NK-92 (cell line): Measurements from ENCODE around the gene ABCG4.
"Not testable (repeated sequence)": the region's sequence is repeated elsewhere in the genome, so short reads cannot be mapped to it uniquely, and the experiment has no call there.

Experiments
- DNase-seq: peaks from one replicate; lab custom pipeline; 2025; ENCODE audit not compliant: unreplicated experiment; lab: John Stamatoyannopoulos, UW

Gene ABCG4

DNA sequence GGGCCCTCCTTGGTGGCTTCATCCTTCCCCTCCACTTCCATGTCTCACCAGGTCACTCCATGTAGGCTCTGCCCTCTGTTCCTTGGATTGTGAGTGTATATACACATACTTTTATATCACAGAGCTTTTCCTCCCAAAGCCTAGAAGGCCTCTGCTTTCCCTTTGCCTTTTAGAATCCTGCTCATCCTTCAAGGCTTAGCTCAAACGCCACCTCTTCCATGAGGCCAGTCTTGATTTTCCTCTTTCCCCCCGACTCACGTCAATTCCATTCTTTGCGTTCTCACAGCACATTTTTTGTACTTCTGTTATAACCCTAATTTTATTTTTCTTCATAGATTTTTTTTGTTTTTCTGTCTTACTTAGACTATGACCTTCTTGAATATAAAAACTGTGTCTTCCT, 3.8 kb downstream of the ABCG4 start:
- no peak for DNase-seq

GRCh38 chr11:119153049-119153818, 4.4 kb downstream of the ABCG4 start:
- no peak for DNase-seq

DNA sequence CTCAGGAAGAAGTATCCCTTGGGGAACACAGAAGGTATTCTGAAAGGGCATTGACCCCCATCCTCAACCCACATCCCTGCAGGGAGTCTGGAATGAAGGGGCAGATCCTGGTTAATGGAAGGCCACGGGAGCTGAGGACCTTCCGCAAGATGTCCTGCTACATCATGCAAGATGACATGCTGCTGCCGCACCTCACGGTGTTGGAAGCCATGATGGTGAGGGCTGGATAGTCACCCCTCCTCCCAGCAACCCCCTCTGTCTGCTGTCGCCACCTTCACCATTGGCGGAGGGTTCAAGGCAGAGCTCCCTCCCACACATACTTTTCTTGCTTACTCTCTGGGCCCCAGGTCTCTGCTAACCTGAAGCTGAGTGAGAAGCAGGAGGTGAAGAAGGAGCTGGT, 5.3 kb downstream of the ABCG4 start:
- no peak for DNase-seq

- DNase-seq = no peak
Measured at GRCh38 chr11:119155733-119156492, 7.1 kb downstream of the ABCG4 start.

- no peak for DNase-seq
Measured at GRCh38 chr11:119156496-119156895, 7.6 kb downstream of the ABCG4 start.

DNA sequence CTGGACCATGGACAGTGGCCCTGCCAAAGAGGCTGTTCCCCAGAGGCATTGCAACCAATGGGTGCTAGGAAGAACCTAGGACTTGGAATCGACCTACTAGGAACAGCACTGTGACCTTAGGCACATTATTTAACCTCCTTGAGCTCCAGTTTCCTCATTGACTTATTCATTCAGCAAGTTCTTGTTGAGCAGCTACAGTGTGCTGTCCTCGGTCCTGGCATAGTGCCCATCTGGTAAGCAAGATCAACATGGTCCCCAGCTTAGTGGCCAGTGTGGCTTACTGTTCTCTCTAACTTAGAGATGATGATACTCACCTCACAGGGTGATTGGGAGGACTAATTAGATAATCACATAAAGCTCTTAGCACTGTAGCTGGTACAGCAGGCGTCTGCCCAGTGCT, 8.2 kb downstream of the ABCG4 start:
- DNase-seq = no peak

DNA sequence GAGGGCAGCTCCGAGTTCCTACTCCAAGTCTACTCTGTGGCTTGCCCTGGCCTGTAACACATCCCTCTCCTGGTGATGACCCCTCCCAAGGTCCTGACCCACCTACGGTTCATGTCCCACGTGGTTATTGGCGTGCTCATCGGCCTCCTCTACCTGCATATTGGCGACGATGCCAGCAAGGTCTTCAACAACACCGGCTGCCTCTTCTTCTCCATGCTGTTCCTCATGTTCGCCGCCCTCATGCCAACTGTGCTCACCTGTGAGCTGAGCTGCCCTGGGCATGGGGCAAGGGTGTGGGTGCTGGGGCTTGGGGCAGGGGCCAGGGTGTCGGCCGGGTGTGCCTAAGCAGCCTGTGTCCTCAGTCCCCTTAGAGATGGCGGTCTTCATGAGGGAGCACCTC, 9.6 kb downstream of the ABCG4 start:
- no peak for DNase-seq

GRCh38 chr11:119160151-119160550, 11.3 kb downstream of the ABCG4 start:
- DNase-seq = no peak

DNA sequence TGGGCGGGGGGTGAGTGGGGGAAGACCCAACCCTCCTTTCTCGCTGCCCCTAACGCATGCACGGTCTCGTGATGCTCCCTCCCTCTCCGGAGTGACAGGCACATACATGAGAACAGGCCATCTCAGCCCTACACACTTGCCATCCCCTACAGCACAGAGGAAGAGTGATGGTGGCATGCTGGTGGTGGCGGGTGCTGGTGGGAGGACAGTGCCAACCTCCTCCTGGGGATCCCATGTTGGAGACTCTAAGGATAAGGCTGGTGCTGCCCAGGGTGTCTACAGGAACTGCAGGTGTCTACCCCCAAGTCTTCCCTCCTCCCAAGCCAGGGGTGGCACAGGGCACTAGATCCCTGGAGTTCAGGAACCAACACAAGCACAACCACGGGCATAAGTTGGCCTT, 13.0 kb downstream of the ABCG4 start:
- DNase-seq = no peak

GRCh38 chr11:119166368-119167076, 17.7 kb downstream of the ABCG4 start:
- no peak for DNase-seq

DNA sequence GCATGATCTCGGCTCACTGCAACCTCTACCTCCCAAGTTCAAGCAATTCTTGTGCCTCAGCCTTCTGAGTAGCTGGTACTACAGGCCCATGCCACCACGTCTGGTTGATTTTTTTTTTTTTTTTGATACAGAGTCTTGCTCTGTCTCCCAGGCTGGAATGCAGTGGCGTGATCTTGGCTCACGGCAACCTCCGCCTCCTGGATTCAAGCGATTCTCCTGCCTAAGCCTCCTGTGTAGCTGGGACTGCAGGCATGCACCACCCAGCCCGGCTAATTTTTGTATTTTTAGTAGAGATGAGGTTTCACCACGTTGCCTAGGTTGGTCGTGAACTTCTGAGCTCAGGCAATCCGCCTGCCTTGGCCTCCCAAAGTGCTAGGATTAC, 18.2 kb downstream of the ABCG4 start:
- not testable (repeated sequence) for DNase-seq

GRCh38 chr11:119167933-119168332, 19.1 kb downstream of the ABCG4 start:
- no peak for DNase-seq

GRCh38 chr11:119168471-119169281, 19.8 kb downstream of the ABCG4 start, which contains the start of gene NLRX1:
TSS of gene NLRX1 (plus strand) at chr11:119168725. CDS start at chr11:119171404, 2,679 bp downstream.
- no peak for DNase-seq

DNA sequence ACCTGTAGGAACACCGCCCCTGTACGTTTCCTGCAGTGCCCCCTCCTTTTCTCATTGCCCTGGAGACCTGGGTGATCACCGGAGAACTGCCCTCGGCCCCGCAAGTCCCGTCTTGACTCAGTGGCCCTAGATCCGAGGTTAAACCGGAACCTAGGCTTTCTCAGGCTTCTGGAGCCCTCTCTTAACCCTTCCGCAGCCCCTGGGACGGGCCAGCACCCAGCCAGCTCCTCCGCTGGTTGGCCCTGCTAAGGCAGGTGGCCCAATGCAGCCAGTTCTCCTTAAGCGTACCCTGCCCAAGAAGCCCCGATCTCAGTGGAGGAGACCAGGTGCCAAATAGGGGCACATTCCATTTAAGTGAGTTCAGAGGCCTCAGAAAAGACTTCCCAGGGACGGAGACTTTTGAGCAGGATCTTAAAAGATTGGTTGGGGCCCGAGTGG, 20.4 kb downstream of the ABCG4 start:
- no peak for DNase-seq

GRCh38 chr11:119172513-119172912, 23.7 kb downstream of the ABCG4 start:
- DNase-seq = no peak

DNA sequence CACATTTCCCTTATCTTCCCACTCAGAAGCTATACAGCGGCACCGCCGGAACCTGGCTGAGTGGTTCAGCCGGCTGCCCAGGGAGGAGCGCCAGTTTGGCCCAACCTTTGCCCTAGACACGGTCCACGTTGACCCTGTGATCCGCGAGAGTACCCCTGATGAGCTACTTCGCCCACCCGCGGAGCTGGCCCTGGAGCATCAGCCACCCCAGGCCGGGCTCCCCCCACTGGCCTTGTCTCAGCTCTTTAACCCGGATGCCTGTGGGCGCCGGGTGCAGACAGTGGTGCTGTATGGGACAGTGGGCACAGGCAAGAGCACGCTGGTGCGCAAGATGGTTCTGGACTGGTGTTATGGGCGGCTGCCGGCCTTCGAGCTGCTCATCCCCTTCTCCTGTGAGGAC, 24.6 kb downstream of the ABCG4 start:
- no peak for DNase-seq

- DNase-seq = no peak
Measured at GRCh38 chr11:119175493-119176077, 26.7 kb downstream of the ABCG4 start.

DNA sequence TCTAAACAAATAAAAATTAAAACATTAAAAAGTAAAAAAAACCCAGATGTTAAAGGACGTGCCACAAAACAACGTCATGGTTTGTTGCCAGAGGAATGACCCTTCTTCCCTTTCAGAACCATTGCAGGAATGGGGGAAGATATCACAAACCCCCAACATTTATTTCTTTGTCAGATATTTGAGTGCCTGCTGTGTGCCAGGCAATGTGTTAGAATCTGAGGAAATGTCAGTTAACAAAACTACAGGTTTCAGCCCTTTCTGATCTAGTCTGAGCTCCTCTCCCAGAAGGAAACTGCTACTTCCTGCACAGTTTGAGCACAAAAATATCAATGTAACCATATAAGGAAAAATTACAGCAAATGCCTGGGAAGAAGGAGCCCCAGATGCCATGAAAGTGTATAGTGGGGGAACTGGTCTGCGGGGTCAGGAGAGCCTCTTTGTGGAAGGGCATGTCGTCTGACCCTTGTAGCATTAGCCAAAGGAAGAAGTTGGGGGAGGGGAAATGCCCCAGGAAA, 29.4 kb downstream of the ABCG4 start:
- no peak for DNase-seq

- DNase-seq = no peak
Measured at GRCh38 chr11:119179342-119179741, 30.5 kb downstream of the ABCG4 start.

DNA sequence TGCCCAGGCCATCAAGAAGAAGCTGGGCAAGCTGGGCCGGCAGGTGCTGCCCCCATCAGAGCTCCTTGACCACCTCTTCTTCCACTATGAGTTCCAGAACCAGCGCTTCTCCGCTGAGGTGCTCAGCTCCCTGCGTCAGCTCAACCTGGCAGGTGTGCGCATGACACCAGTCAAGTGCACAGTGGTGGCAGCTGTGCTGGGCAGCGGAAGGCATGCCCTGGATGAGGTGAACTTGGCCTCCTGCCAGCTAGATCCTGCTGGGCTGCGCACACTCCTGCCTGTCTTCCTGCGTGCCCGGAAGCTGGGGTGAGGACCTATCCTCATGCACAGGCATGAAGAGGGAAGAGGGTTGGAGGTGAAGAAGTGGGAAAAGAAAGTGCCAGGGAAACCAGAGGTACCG, 31.1 kb downstream of the ABCG4 start:
- DNase-seq = no peak
